Activated naive CD4-positive, alpha-beta T cell treated with anti-CD3 and anti-CD28 coated beads for 36 hours (primary cell): ENCODE results near the gene ARHGEF37. TPM values are rescaled to one million over a fixed set of nuclear protein-coding genes. Genes with fewer than 3 reads are reported as not detected.

ENCODE experiments used
- CTCF ChIA-PET: fragments of 350-600 bp; sonication (Branson Sonifier 250); formaldehyde crosslinking; loops from one replicate; lab custom pipeline; 2021; ENCODE audit warnings: antibody characterized with exemption; lab: Charles Lee
- DNase-seq: peaks from one replicate; pipeline ENCODE4 v3.0.0-alpha.2; 2020
- H3K27ac Mint-ChIP-seq: one replicate; pipeline ENCODE4 v1.8.0; 2021; ENCODE audit warnings: mild to moderate bottlenecking, mixed read lengths
- H3K27me3 Mint-ChIP-seq: one replicate; pipeline ENCODE4 v1.8.0; 2021; ENCODE audit warnings: low read depth, mixed read lengths
- H3K36me3 Mint-ChIP-seq: one replicate; pipeline ENCODE4 v1.8.0; 2021; ENCODE audit warnings: low read depth, mixed read lengths
- H3K4me1 Mint-ChIP-seq: one replicate; pipeline ENCODE4 v1.8.0; 2021; ENCODE audit warnings: low read depth, mixed read lengths
- H3K4me3 Mint-ChIP-seq: one replicate; pipeline ENCODE4 v1.8.0; 2021; ENCODE audit warnings: mild to moderate bottlenecking, moderate library complexity, mixed read lengths
- H3K9me3 Mint-ChIP-seq: one replicate; pipeline ENCODE4 v1.8.0; 2021; ENCODE audit warnings: mixed read lengths
- intact Hi-C: fragments of 100-400 bp; cut with micrococcal nuclease; formaldehyde crosslinking; loops from one replicate; pipeline ENCODE4 v1.15.1; 2023
- total RNA-seq, 2 experiments: library from RNA; stranded (reverse); gene quantifications; one replicate each; pipeline ENCODE4 v1.2.3, GENCODE V29; 2021

The ARHGEF37 gene
- total RNA-seq, 2 experiments from 2014 or later = 0.95 to 2.0 TPM

DNA sequence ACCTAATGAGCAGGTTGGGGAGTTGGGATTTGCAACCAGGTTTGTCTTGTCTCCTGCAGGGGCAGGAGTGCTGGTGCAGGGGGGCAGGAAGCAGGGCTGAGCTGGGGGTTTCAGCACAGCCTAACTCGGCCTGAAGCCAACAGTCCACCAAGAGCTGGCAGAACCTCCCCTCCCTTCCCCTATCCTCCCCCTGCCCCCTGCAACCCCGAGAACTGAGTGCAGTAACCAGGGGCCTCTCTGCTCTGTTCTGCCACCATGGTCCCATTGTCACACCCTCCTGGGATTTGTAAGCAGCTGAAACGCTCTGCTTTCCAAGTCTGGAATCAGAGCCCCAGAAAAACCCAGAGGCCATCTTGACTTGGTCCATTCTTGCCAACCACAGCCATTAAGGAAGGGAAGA, 72.9 kb downstream of the ARHGEF37 start:
- no peak overlapping the region for H3K4me3 Mint-ChIP-seq
- H3K4me1 Mint-ChIP-seq = no peaks in the 10 kb centered on the region
- H3K27ac Mint-ChIP-seq = no peak overlapping the region
- no peaks in the 10 kb centered on the region for H3K36me3 Mint-ChIP-seq
- intact Hi-C loops = no loop called here
- H3K9me3 Mint-ChIP-seq = peaks cover 9% of the 10 kb centered on the region
- peaks cover 5% of the 10 kb centered on the region for H3K27me3 Mint-ChIP-seq
- CTCF ChIA-PET = no interaction called here
- no peak for DNase-seq

DNA sequence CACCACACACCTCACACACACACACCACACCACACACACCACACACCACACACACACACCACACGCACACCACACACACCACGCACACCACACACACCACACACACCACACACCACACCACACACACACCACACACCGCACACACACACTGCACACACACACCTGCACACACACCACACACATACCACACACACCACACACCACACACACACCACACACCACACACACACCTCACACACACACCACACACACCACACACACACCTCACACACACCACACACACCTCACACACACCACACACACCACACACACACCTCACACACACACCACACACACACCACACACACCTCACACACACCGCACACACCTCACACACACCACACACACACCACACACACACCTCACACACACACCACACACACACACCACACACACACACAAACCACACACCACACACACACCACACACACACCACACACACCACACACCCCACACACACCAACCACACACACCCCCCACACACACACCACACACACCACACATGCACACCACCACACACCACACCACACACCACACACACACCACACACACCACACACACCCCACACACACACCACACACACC, 73.7 kb downstream of the ARHGEF37 start:
- H3K27ac Mint-ChIP-seq = no peak overlapping the region
- no peak for DNase-seq
- H3K4me3 Mint-ChIP-seq = no peak overlapping the region
- intact Hi-C loops = loop anchor here (5.0 kb wide), 1 partner anchor 112 kb away; no protein-coding TSS in a partner anchor
- no peaks in the 10 kb centered on the region for H3K36me3 Mint-ChIP-seq
- peaks cover 9% of the 10 kb centered on the region for H3K9me3 Mint-ChIP-seq
- no peaks in the 10 kb centered on the region for H3K4me1 Mint-ChIP-seq
- H3K27me3 Mint-ChIP-seq = peaks cover 5% of the 10 kb centered on the region
- CTCF ChIA-PET = no interaction called here

GRCh38 chr5:149656576-149657182, 75.4 kb downstream of the ARHGEF37 start:
- peak; percentile 67 for DNase-seq
- Mint-ChIP-seq H3K36me3 (no peaks in the 10 kb centered on the region), H3K27ac (no peak overlapping the region), H3K27me3 (peaks cover 5% of the 10 kb centered on the region), H3K4me3 (no peak overlapping the region), H3K9me3 (peaks cover 9% of the 10 kb centered on the region), H3K4me1 (no peaks in the 10 kb centered on the region)
- CTCF ChIA-PET = interaction anchor here (0.6 to 2.5 kb wide), 14 partner anchors 10 to 216 kb away, joined by 3 to 18 read pairs (median 4); partner anchors contain the start of gene PPARGC1B
- intact Hi-C loops = loop anchor here (1.0 to 5.0 kb wide), 2 partner anchors 111 to 172 kb away; no protein-coding TSS in a partner anchor

DNA sequence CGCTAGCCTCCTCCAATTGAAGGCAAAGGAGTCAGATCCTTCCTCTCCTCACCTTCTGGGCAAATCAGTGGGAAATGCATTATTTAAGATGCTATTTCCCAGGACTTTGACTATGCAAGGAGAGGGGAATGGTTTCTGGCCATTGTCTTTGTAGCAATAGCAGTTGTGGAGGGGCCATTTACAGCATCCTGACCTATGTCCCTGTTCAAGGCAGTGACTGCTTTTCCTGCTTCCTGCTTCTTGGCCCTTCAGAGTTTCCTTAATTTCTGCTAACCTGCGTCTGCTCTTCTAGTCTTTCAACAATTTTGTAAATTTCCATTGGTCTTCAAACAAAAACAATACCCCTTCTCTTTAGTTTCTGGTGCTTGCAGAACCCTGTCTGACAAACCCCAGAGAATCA, 76.0 kb downstream of the ARHGEF37 start:
- no peak for DNase-seq
- Mint-ChIP-seq H3K27me3 (peaks cover 5% of the 10 kb centered on the region), H3K36me3 (no peaks in the 10 kb centered on the region), H3K4me3 (no peak overlapping the region), H3K4me1 (no peaks in the 10 kb centered on the region), H3K9me3 (peaks cover 9% of the 10 kb centered on the region), H3K27ac (no peak overlapping the region)
- CTCF ChIA-PET = interaction anchor here (0.6 to 2.5 kb wide), 12 partner anchors 9 to 216 kb away, joined by 3 to 18 read pairs (median 4); partner anchors contain the start of gene PPARGC1B
- intact Hi-C loops = loop anchor here (5.0 kb wide), 1 partner anchor 110 kb away; no protein-coding TSS in a partner anchor

DNA sequence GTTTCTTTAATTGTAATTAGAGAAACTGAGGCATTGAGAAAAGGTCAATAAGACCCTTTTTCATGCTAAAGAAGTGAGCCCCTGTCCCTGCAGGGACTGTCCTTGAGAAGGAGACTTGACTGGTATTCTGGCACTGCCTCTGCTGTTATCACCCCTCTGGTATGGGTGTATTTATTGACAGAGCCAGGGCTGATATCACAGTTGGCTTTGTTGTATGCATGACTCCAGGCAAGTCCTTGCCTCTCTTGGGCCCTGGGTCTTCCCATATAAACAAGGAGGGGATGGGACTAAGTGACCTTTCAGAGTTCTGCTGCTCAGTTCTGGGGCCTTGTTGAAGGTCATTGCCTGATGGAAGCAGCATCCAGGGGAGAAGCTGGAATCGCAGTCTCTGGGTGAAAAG, 77.0 kb downstream of the ARHGEF37 start:
- no peak for DNase-seq
- Mint-ChIP-seq H3K4me3 (no peak overlapping the region), H3K36me3 (no peaks in the 10 kb centered on the region), H3K4me1 (no peaks in the 10 kb centered on the region), H3K27me3 (peaks cover 5% of the 10 kb centered on the region), H3K9me3 (peaks cover 9% of the 10 kb centered on the region), H3K27ac (no peak overlapping the region)
- CTCF ChIA-PET = interaction anchor here (1.0 kb wide), 1 partner anchor 170 kb away, joined by 3 read pairs; no protein-coding TSS in a partner anchor
- intact Hi-C loops = loop anchor here (5.0 kb wide), 1 partner anchor 109 kb away; no protein-coding TSS in a partner anchor

GRCh38 chr5:149664083-149664482, 82.8 kb downstream of the ARHGEF37 start:
- peaks cover under 1% of the 10 kb centered on the region for H3K27me3 Mint-ChIP-seq
- intact Hi-C loops = no loop called here
- peaks cover 10% of the 10 kb centered on the region for H3K9me3 Mint-ChIP-seq
- peaks cover 3% of the 10 kb centered on the region for H3K36me3 Mint-ChIP-seq
- no peaks in the 10 kb centered on the region for H3K4me1 Mint-ChIP-seq
- CTCF ChIA-PET = interaction anchor here (1.0 to 4.9 kb wide), 5 partner anchors 55 to 297 kb away, joined by 3 to 62 read pairs (median 3); partner anchors contain the start of gene SLC26A2
- no peak for DNase-seq
- no peak overlapping the region for H3K27ac Mint-ChIP-seq
- no peak overlapping the region for H3K4me3 Mint-ChIP-seq

- intact Hi-C loops = no loop called here
- Mint-ChIP-seq H3K36me3 (peaks cover 3% of the 10 kb centered on the region), H3K4me1 (no peaks in the 10 kb centered on the region), H3K27ac (no peak overlapping the region), H3K27me3 (no peaks in the 10 kb centered on the region), H3K4me3 (no peak overlapping the region), H3K9me3 (peaks cover 10% of the 10 kb centered on the region)
- no peak for DNase-seq
- CTCF ChIA-PET = interaction anchor here (1.0 to 4.9 kb wide), 5 partner anchors 8 to 192 kb away, joined by 3 to 62 read pairs (median 5); no protein-coding TSS in a partner anchor
These were observed 83.5 kb downstream of the ARHGEF37 start for GRCh38 chr5:149664666-149665415.

DNA sequence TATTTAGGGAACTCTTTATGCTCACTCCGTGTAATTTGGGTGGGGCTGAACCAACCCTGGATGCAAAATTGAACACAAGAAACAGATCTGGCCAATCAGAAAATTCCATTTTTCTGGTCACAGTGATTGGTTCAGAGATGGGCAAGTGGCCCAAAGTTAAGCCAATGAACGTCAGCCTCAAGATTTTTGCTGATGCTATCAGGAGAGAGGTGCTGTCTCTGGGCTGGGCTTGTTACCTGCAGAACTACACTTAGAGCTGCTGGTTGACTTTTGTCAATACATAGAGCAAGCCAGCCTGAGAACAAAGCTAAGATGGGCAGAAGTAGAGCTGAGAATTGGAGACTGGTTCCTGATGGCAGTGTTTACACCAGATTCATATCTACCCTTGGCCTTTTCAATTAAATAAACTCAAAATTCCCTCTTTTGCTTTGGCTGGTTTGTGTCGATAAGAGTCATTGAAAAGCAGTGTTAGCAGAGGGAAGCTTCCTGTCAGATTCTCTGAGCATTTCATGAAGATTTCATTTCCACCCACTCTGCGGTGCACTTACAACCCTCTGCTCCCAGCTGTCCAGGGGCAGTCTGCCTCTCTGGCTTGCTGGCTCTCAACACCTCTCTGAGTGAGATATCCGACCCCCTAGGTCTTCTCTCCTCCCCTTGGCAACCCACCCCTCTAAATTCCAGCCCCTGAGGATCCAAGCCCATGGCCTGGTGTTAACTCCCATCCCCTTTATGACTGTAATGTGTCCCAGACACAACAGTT, 84.3 kb downstream of the ARHGEF37 start:
- peaks cover 3% of the 10 kb centered on the region for H3K36me3 Mint-ChIP-seq

GRCh38 chr5:149666212-149666852, 85.0 kb downstream of the ARHGEF37 start:
- Mint-ChIP-seq H3K9me3 (peaks cover 10% of the 10 kb centered on the region), H3K4me1 (no peaks in the 10 kb centered on the region), H3K27ac (no peak overlapping the region), H3K4me3 (no peak overlapping the region), H3K36me3 (peaks cover 3% of the 10 kb centered on the region), H3K27me3 (no peaks in the 10 kb centered on the region)
- DNase-seq = no peak
- intact Hi-C loops = no loop called here
- CTCF ChIA-PET = interaction anchor here (0.7 to 4.9 kb wide), 12 partner anchors 10 to 272 kb away, joined by 3 to 62 read pairs (median 5); no protein-coding TSS in a partner anchor

More for the DNA sequence above, 84.3 kb downstream of the ARHGEF37 start:
- Mint-ChIP-seq H3K27ac (no peak overlapping the region), H3K27me3 (no peaks in the 10 kb centered on the region), H3K4me3 (no peak overlapping the region), H3K9me3 (peaks cover 10% of the 10 kb centered on the region), H3K4me1 (no peaks in the 10 kb centered on the region)
- CTCF ChIA-PET = interaction anchor here (1.1 to 4.9 kb wide), 4 partner anchors 9 to 173 kb away, joined by 4 to 62 read pairs (median 12); no protein-coding TSS in a partner anchor
- DNase-seq = no peak
- intact Hi-C loops = no loop called here

DNA sequence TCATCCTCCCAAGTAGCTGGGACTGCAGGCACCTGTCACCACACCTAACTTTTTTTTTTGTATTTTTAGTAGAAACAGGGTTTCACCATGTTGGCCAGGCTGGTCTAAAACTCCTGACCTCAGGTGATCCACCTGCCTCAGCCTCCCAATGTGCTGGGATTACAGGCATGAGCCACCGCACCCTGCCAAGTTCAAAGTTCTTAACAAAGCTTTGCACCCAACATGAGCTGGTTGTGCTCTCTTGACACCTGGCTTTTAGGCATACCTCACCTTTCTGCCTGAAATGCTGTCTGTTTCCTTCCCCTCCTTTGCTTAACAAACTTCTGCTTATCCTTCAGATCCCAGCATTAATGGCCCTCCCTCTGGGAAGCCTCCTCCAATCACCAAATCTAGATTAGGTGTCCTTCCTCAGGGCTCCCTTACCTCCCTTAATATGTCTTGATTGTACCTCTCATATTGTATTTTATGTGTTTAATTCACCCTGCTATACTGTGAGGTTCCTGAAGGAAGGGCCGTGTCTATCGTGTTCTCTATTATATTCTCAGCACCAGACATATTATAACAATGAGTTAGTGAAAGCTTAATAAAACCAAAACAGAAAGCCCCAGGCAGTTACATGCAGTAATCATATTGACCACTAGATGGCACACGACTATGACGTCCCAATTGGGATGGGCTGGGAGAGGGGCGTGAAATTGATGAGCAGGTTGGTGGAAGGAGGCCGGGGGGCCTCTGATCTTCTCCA, 86.0 kb downstream of the ARHGEF37 start:
- H3K9me3 Mint-ChIP-seq = peaks cover 15% of the 10 kb centered on the region
- no peaks in the 10 kb centered on the region for H3K27me3 Mint-ChIP-seq
- intact Hi-C loops = loop anchor here (1.0 kb wide), 2 partner anchors 63 to 161 kb away; partner anchors contain the start of gene PPARGC1B
- CTCF ChIA-PET = interaction anchor here (0.6 to 4.9 kb wide), 22 partner anchors 8 to 327 kb away, joined by 3 to 62 read pairs (median 5); no protein-coding TSS in a partner anchor
- peak; percentile 49 for DNase-seq
- peaks cover 4% of the 10 kb centered on the region for H3K36me3 Mint-ChIP-seq
- no peaks in the 10 kb centered on the region for H3K4me1 Mint-ChIP-seq
- no peak overlapping the region for H3K4me3 Mint-ChIP-seq
- no peak overlapping the region for H3K27ac Mint-ChIP-seq
